HepG2 (cell line): ENCODE measurements around the gene APOM. TPM values are rescaled to one million over a fixed set of nuclear protein-coding genes. Genes with fewer than 3 reads are reported as not detected.

Source experiments
- ATAC-seq: fragments of 200-7000 bp; cut with Tn5 transposase; 3 replicates; pipeline ENCODE4 v1.9.1; 2020; ENCODE audit warnings: mild to moderate bottlenecking, moderate library complexity
- BruUV-seq: library from RNA; stranded (reverse); fragments of 400-500 nt; replicated peaks from 2 replicates; lab custom pipeline; 2021; lab: Mats Ljungman, UMichigan
- CTCF ChIA-PET: fragments of 300-600 bp; formaldehyde crosslinking; extraction: SDS; loops from one replicate; lab custom pipeline; 2021; ENCODE audit warnings: low total read pairs, inconsistent platforms, low intra/inter-chr PET ratio; lab: Yijun Ruan, JAX
- POLR2A ChIA-PET: fragments of 350-600 bp; sonication (Branson Sonifier 250); formaldehyde crosslinking; loops from one replicate; lab custom pipeline; 2020; ENCODE audit warnings: antibody characterized with exemption, inconsistent platforms; lab: Yijun Ruan, JAX
- DNase-seq: peaks from one replicate; pipeline ENCODE4 v3.0.0-alpha.2; 2015; ENCODE audit warnings: low spot score
- FAIRE-seq: peaks from 3 replicates; lab custom pipeline; 2011; peaks lifted over from hg19 to GRCh38; lab: Jason Lieb, UNC
- H2AFZ ChIP-seq: one replicate; pipeline ENCODE4 v1.6.1; 2011; ENCODE audit warnings: low read length, inconsistent platforms
- H3K27ac ChIP-seq: fragments of 300-600 bp; 3 replicates; pipeline ENCODE4 v1.8.0; 2011; ENCODE audit warnings: mixed run types, mild to moderate bottlenecking, mixed read lengths, low read length, inconsistent platforms; ENCODE audit not compliant: insufficient read depth; ENCODE audit errors: extremely low read length
- H3K27me3 ChIP-seq, 2 experiments: fragments of 200-600 bp in 1 of 2; 2 replicates in 1 of 2; 3 replicates in 1 of 2; pipeline versions ENCODE4 v1.6.0 to v1.8.0; 2011; ENCODE audit warnings: low read length in 2 of 2, mild to moderate bottlenecking in 2 of 2, moderate library complexity in 2 of 2, inconsistent platforms in 1 of 2; ENCODE audit not compliant: insufficient read depth in 2 of 2, control insufficient read depth in 1 of 2
- H3K36me3 ChIP-seq, 2 experiments: fragments of 200-600 bp in 1 of 2; replicated peaks in 1 of 2; 2 replicates in 1 of 2; 3 replicates in 1 of 2; pipeline versions ENCODE4 v1.5.1 to v1.8.0; 2011; ENCODE audit warnings: low read length in 2 of 2, inconsistent platforms in 1 of 2; ENCODE audit not compliant: insufficient read depth in 2 of 2, control insufficient read depth in 1 of 2
- H3K4me1 ChIP-seq: 2 replicates; pipeline ENCODE4 v1.5.1; 2012; ENCODE audit warnings: low read length, inconsistent platforms; ENCODE audit not compliant: insufficient read depth
- H3K4me2 ChIP-seq: 2 replicates; pipeline ENCODE4 v1.6.0; 2011; ENCODE audit warnings: low read depth, low read length, inconsistent platforms
- H3K4me3 ChIP-seq, 3 experiments: fragments of 200-600 bp in 1 of 3; sonication (generic), shearing (Covaris generic) in 1 of 3; replicated peaks in 1 of 3; 2 replicates each; pipeline ENCODE4 v1.5.1; 2011 to 2016; ENCODE audit warnings: low read length in 3 of 3, inconsistent platforms in 2 of 3, low read depth in 2 of 3, mild to moderate bottlenecking in 2 of 3, control low read depth in 1 of 3, mixed read lengths in 1 of 3; ENCODE audit not compliant: insufficient read depth in 1 of 3
- H3K79me2 ChIP-seq: one replicate; pipeline ENCODE4 v1.6.1; 2011; ENCODE audit warnings: low read length, inconsistent platforms; ENCODE audit not compliant: insufficient read depth
- H3K9ac ChIP-seq: 2 replicates; pipeline ENCODE4 v1.6.0; 2011; ENCODE audit warnings: mild to moderate bottlenecking, low read depth, low read length, inconsistent platforms; ENCODE audit not compliant: insufficient read depth
- H3K9me3 ChIP-seq: 2 replicates; pipeline ENCODE4 v1.5.1; 2012; ENCODE audit warnings: mild to moderate bottlenecking, low read length
- H4K20me1 ChIP-seq: 2 replicates; pipeline ENCODE4 v1.6.0; 2011; ENCODE audit warnings: inconsistent platforms, mild to moderate bottlenecking, low read length, moderate library complexity; ENCODE audit not compliant: insufficient read depth
- GPN1 ChIP-seq: sonication (generic); formaldehyde crosslinking; IDR thresholded peaks from 2 replicates; pipeline ENCODE4 v1.5.1; 2020; ENCODE audit warnings: missing genetic modification reagents, borderline replicate concordance
- IRF9 ChIP-seq: sonication (generic); formaldehyde crosslinking; IDR thresholded peaks from 2 replicates; pipeline ENCODE4 v1.8.0; 2022; ENCODE audit warnings: missing genetic modification reagents, mild to moderate bottlenecking, borderline replicate concordance
- MAFF ChIP-seq: IDR thresholded peaks from 2 replicates; pipeline ENCODE4 v1.6.1; 2011; ENCODE audit warnings: low read depth, low read length, improper control_type of control experiment
- MAFK ChIP-seq, 2 experiments: IDR thresholded peaks in 1 of 2; conservative IDR thresholded peaks in 1 of 2; 2 replicates each; pipeline ENCODE4 v1.6.1; 2011; ENCODE audit warnings: improper control_type of control experiment in 2 of 2, low read length in 2 of 2
- MEIS1 ChIP-seq: sonication (generic); formaldehyde crosslinking; IDR thresholded peaks from 2 replicates; pipeline ENCODE4 v1.9.0; 2021; ENCODE audit warnings: mild to moderate bottlenecking, missing genetic modification reagents, moderate library complexity, borderline replicate concordance
- NRL ChIP-seq: sonication (generic); formaldehyde crosslinking; IDR thresholded peaks from 2 replicates; pipeline ENCODE4 v1.5.0; 2020; ENCODE audit warnings: missing genetic modification reagents, mild to moderate bottlenecking, moderate library complexity, borderline replicate concordance
- PBX3 ChIP-seq: sonication (generic); formaldehyde crosslinking; IDR thresholded peaks from 2 replicates; pipeline ENCODE4 v1.8.1; 2023; ENCODE audit warnings: missing genetic modification reagents, inconsistent platforms, borderline replicate concordance
- RXRA ChIP-seq: sonication (generic); formaldehyde crosslinking; IDR thresholded peaks from 2 replicates; pipeline ENCODE4 v1.5.1; 2020; ENCODE audit warnings: missing genetic modification reagents
- ZFP36 ChIP-seq: fragments of 150-350 bp; IDR thresholded peaks from 2 replicates; pipeline ENCODE4 v1.6.1; 2018; ENCODE audit warnings: borderline replicate concordance, low read length, low read depth; ENCODE audit not compliant: partially characterized antibody
- ZFP91 ChIP-seq: sonication (generic); formaldehyde crosslinking; IDR thresholded peaks from 2 replicates; pipeline ENCODE4 v1.9.0; 2022; ENCODE audit warnings: missing genetic modification reagents, mild to moderate bottlenecking, borderline replicate concordance
- ZNF274 ChIP-seq: sonication (generic); formaldehyde crosslinking; IDR thresholded peaks from 2 replicates; pipeline ENCODE4 v1.5.1; 2020; ENCODE audit warnings: mild to moderate bottlenecking, missing genetic modification reagents
- ZNF451 ChIP-seq: sonication (generic); formaldehyde crosslinking; IDR thresholded peaks from 2 replicates; pipeline ENCODE4 v1.5.0; 2020; ENCODE audit warnings: mild to moderate bottlenecking, missing genetic modification reagents
- ZNF780A ChIP-seq: sonication (generic); formaldehyde crosslinking; IDR thresholded peaks from 2 replicates; pipeline ENCODE4 v1.8.0; 2022; ENCODE audit warnings: mild to moderate bottlenecking, missing genetic modification reagents, moderate library complexity
- ZSCAN12 ChIP-seq: sonication (generic); formaldehyde crosslinking; IDR thresholded peaks from 2 replicates; pipeline ENCODE4 v1.9.0; 2021; ENCODE audit warnings: mild to moderate bottlenecking, missing genetic modification reagents
- WGBS: methylation state at CpG from one replicate; pipeline ENCODE4 v1.1.6; 2017; ENCODE audit warnings: low lambda C conversion rate; 5-methylcytosine and 5-hydroxymethylcytosine counted together
- in situ Hi-C: cut with HindIII; loops from 2 replicates; pipeline ENCODE4 v1.10.0; 2017; ENCODE audit warnings: low pct_unique_long_range_greater_than_20kb; ENCODE audit not compliant: extremely low pct_ligation_motif_present
- intact Hi-C: fragments of 100-400 bp; cut with micrococcal nuclease; formaldehyde crosslinking; loops from one replicate; pipeline ENCODE4 v1.10.0; 2022; ENCODE audit not compliant: unreplicated experiment
- polyA plus RNA-seq, 8 experiments: library from polyadenylated mRNA; depleted of rRNA in 3 of 8; stranded (reverse) in 7 of 8; unstranded in 1 of 8; fragments of >200 nt; fragmentation: Illumina TruSeq in 4 of 8; extraction: Trizol in 4 of 8; gene quantifications; 2 replicates each; pipeline versions ENCODE4 v1.2.1 to v1.2.3, GENCODE V29; 2011 to 2016; ENCODE audit warnings: low read depth in 4 of 8, missing spikeins in 1 of 8, mixed read lengths in 1 of 8; ENCODE audit not compliant: insufficient read depth in 1 of 8
- total RNA-seq, 5 experiments: library from RNA; depleted of rRNA; stranded (reverse); fragments of >200 nt; fragmentation: Illumina TruSeq; extraction: Trizol; gene quantifications; 2 replicates each; pipeline ENCODE4 v1.2.3, GENCODE V29; 2016; ENCODE audit warnings: low read depth in 1 of 5

The APOM gene
- total and polyA plus RNA-seq, 2 of the 13 experiments (the other 11 are each of a cell fraction or from before 2014, with no cell fraction given) = 98.2 to 1,140 TPM

GRCh38 chr6:31615748-31616147 is 39.9 kb upstream of the APOM start:
- no peak for FAIRE-seq

More at GRCh38 chr6:31615748-31616147, 39.9 kb upstream of the APOM start:
- POLR2A ChIA-PET = interaction anchor here (1.2 to 2.1 kb wide), 6 partner anchors 17 to 247 kb away, joined by 3 to 10 read pairs (median 4); partner anchors contain the start of genes BAG6, C6orf47, DDX39B and NEU1
- H3K9me3 ChIP-seq = no peaks in the 10 kb centered on the region
- no peaks in the 10 kb centered on the region for H3K27me3 ChIP-seq
- H4K20me1 ChIP-seq = no peaks in the 10 kb centered on the region
- H3K9ac ChIP-seq = no peak overlapping the region
- ATAC-seq (no peak), DNase-seq (no peak)
- in situ Hi-C loops = no loop called here
- H3K27ac ChIP-seq = no peak overlapping the region
- 59% methylated on average over 7 of the region's 7 CpGs for WGBS
- H3K4me3 ChIP-seq = no peak overlapping the region
- no peak overlapping the region for H2AFZ ChIP-seq
- H3K36me3 ChIP-seq = no peaks in the 10 kb centered on the region
- H3K4me2 ChIP-seq = peak overlapping the region; percentile 91
- intact Hi-C loops = no loop called here
- CTCF ChIA-PET = interaction anchor here (1.4 kb wide), 1 partner anchor 17 kb away, joined by 3 read pairs; no protein-coding TSS in a partner anchor
- BruUV-seq = no TSS peak
- no peaks in the 10 kb centered on the region for H3K79me2 ChIP-seq
- TF ChIP-seq ZSCAN12 (CRISPR knock-in tag) = no peak
- no peak for TF ChIP-seq MEIS1 (CRISPR knock-in tag)
- TF ChIP-seq RXRA (CRISPR knock-in tag) = no peak
- TF ChIP-seq NRL (CRISPR knock-in tag) = no peak
- TF ChIP-seq ZNF451 (CRISPR knock-in tag) = no peak
- no peak for TF ChIP-seq IRF9
- TF ChIP-seq ZNF780A (CRISPR knock-in tag) = no peak
- TF ChIP-seq ZFP36 = no peak
- TF ChIP-seq ZNF274 (CRISPR knock-in tag) = no peak
- TF ChIP-seq GPN1 (CRISPR knock-in tag) = no peak
- 0 out of 2 replicates have a peak, but pooled peaks have one; percentile 5 for TF ChIP-seq MAFF
- TF ChIP-seq PBX3 (CRISPR knock-in tag) = no peak
- 0 out of 2 replicates have a peak, but pooled peaks have one; percentile 6 for TF ChIP-seq ZFP91 (CRISPR knock-in tag)
- TF ChIP-seq MAFK (conservative IDR thresholded peaks at IDR 0.05 in 1 of 2, IDR thresholded peaks at IDR 0.05 in 1 of 2; ENCODE audit: low read length in 2 of 2) = peak in 1 of 2 experiments; percentile 22; a peak in 1 of 4 replicates
- peaks cover 39% of the 10 kb centered on the region for H3K4me1 ChIP-seq
